T-helper 2 cell treated with Interferon-gamma antibody and Interleukin-4, amounts not matched to agents 5 μg/mL and 100 μg/mL, for 36 hours (primary cell): ENCODE data around the gene SMARCA2.

Experiments used
- DNase-seq: peaks from one replicate; pipeline ENCODE4 v3.0.0; 2021; ENCODE audit warnings: low spot score
- H3K27ac Mint-ChIP-seq: one replicate; pipeline ENCODE4 v1.8.0; 2021; ENCODE audit warnings: mild to moderate bottlenecking, mixed read lengths
- H3K27me3 Mint-ChIP-seq: one replicate; pipeline ENCODE4 v1.8.0; 2021; ENCODE audit warnings: low read depth, mixed read lengths
- H3K36me3 Mint-ChIP-seq: one replicate; pipeline ENCODE4 v1.8.0; 2021; ENCODE audit warnings: low read depth, mixed read lengths
- H3K4me1 Mint-ChIP-seq: one replicate; pipeline ENCODE4 v1.8.0; 2021; ENCODE audit warnings: low read depth, mixed read lengths
- H3K4me3 Mint-ChIP-seq: one replicate; pipeline ENCODE4 v1.8.0; 2022; ENCODE audit warnings: mild to moderate bottlenecking, moderate library complexity, mixed read lengths
- H3K9me3 Mint-ChIP-seq: one replicate; pipeline ENCODE4 v1.8.0; 2021; ENCODE audit warnings: mixed read lengths

The SMARCA2 gene

DNA sequence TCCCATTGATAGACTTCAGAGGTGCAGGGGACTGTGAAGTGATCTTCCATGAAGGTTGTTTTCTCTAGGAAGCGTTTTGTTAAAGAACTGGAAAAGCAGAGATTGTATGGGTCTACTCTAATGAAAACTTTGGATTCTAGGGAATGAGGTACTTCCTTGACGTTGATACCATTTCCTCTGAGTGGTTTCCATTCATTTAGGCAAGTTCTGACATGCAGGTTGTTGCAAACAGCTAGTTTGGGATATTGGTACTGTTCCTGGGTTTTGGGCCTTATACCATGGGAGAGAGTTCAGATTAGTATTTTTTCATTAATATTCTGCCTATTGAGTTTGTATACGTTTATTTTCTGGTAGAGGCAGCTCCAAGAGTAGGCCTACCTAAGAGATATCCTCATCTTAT lies 25.7 kb downstream of the SMARCA2 start:
- Mint-ChIP-seq H3K4me1 (peaks cover 34% of the 10 kb centered on the region), H3K36me3 (peaks cover 70% of the 10 kb centered on the region), H3K4me3 (no peak overlapping the region), H3K9me3 (no peaks in the 10 kb centered on the region), H3K27ac (no peak overlapping the region), H3K27me3 (no peaks in the 10 kb centered on the region)
- DNase-seq, result no peak

GRCh38 chr9:2041736-2042135 lies 26.6 kb downstream of the SMARCA2 start:
- Mint-ChIP-seq H3K4me3 (no peak overlapping the region), H3K27me3 (no peaks in the 10 kb centered on the region), H3K4me1 (peaks cover 28% of the 10 kb centered on the region), H3K9me3 (no peaks in the 10 kb centered on the region), H3K27ac (no peak overlapping the region), H3K36me3 (peaks cover 66% of the 10 kb centered on the region)
- no peak for DNase-seq

- H3K4me1 Mint-ChIP-seq, result peaks cover 25% of the 10 kb centered on the region
- DNase-seq, result no peak
- H3K36me3 Mint-ChIP-seq, result peaks cover 65% of the 10 kb centered on the region
- H3K27me3 Mint-ChIP-seq, result no peaks in the 10 kb centered on the region
- H3K9me3 Mint-ChIP-seq, result no peaks in the 10 kb centered on the region
- H3K27ac Mint-ChIP-seq, result no peak overlapping the region
- no peak overlapping the region for H3K4me3 Mint-ChIP-seq
These were observed 28.1 kb downstream of the SMARCA2 start for GRCh38 chr9:2043243-2043642.

GRCh38 chr9:2043881-2044462 lies 28.8 kb downstream of the SMARCA2 start:
- Mint-ChIP-seq H3K27me3 (no peaks in the 10 kb centered on the region), H3K4me3 (no peak overlapping the region), H3K36me3 (peaks cover 60% of the 10 kb centered on the region), H3K9me3 (no peaks in the 10 kb centered on the region), H3K4me1 (peaks cover 23% of the 10 kb centered on the region), H3K27ac (no peak overlapping the region)
- no peak for DNase-seq

DNA sequence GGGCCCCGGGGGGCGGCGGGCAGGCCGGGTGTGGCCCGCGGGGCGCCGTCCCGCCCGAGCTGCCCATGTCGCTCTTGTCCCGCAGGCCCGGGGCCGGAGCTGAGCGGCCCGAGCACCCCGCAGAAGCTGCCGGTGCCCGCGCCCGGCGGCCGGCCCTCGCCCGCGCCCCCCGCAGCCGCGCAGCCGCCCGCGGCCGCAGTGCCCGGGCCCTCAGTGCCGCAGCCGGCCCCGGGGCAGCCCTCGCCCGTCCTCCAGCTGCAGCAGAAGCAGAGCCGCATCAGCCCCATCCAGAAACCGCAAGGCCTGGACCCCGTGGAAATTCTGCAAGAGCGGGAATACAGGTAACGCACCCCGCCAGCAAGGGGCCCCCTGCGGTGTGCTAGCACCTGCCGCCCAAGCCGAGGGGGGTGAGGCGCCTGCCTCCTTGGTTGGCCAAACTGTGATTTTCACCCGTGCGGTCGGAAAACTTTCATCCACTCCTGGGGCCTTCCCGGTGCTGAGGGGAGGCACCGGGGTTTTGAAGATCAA lies 32.1 kb downstream of the SMARCA2 start:
- Mint-ChIP-seq H3K4me3 (no peak overlapping the region), H3K27ac (no peak overlapping the region), H3K27me3 (no peaks in the 10 kb centered on the region), H3K4me1 (peaks cover 20% of the 10 kb centered on the region), H3K36me3 (peaks cover 64% of the 10 kb centered on the region), H3K9me3 (no peaks in the 10 kb centered on the region)
- DNase-seq, result no peak

DNA sequence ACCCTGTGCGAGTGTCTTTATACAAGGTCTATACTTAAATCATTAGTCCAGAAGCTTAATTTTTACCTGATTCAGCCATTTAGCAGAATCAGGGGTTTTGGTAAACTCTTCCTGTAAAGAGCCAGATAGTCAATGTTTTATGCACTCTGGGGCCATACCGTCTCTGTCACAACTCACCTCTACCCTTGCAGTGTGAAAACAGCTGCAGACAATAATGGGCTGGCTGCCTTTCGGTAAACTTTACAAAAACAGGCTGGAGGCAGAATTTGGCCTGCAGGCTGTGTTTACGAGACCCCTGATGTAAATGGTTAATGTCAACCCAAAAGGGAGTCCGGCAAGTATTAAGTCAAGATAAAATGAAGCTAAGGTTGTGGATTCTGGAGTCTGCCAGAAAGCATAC lies 32.8 kb downstream of the SMARCA2 start:
- peaks cover 21% of the 10 kb centered on the region for H3K4me1 Mint-ChIP-seq
- no peak overlapping the region for H3K4me3 Mint-ChIP-seq
- peaks cover 59% of the 10 kb centered on the region for H3K36me3 Mint-ChIP-seq
- no peaks in the 10 kb centered on the region for H3K9me3 Mint-ChIP-seq
- DNase-seq, result no peak
- no peak overlapping the region for H3K27ac Mint-ChIP-seq
- no peaks in the 10 kb centered on the region for H3K27me3 Mint-ChIP-seq

DNA sequence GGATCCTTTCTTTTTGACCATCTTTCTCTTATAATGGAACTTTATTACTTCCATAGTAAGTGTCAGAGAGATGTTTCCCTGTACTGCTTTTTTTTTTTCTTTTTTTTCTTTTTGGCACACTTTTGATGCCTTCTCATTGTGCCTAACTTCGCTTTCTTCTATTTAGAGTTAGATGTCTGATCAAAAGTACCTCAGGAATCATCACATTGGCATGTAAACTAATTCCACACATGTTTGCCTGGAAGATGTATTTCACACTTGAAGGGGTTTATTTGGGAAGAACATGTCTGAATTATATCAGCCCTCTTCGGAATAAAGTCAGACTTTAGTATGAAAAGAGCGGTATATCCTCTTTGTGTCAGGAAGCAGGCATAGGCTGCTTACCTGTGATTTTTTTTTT lies 35.1 kb downstream of the SMARCA2 start:
- Mint-ChIP-seq H3K9me3 (no peaks in the 10 kb centered on the region), H3K4me3 (no peak overlapping the region), H3K27me3 (no peaks in the 10 kb centered on the region), H3K36me3 (peaks cover 54% of the 10 kb centered on the region), H3K4me1 (peaks cover 31% of the 10 kb centered on the region), H3K27ac (peak overlapping the region; percentile 13)
- no peak for DNase-seq

- peak; percentile 68 for DNase-seq
- H3K4me1 Mint-ChIP-seq, result peaks cover 31% of the 10 kb centered on the region
- peaks cover 67% of the 10 kb centered on the region for H3K36me3 Mint-ChIP-seq
- H3K27ac Mint-ChIP-seq, result peak overlapping the region; percentile 78
- peak overlapping the region; percentile 50 for H3K4me3 Mint-ChIP-seq
- no peaks in the 10 kb centered on the region for H3K9me3 Mint-ChIP-seq
- no peaks in the 10 kb centered on the region for H3K27me3 Mint-ChIP-seq
These were observed 39.0 kb downstream of the SMARCA2 start for GRCh38 chr9:2053883-2054845.

- peaks cover 68% of the 10 kb centered on the region for H3K36me3 Mint-ChIP-seq
- H3K27me3 Mint-ChIP-seq, result no peaks in the 10 kb centered on the region
- peaks cover 30% of the 10 kb centered on the region for H3K4me1 Mint-ChIP-seq
- H3K9me3 Mint-ChIP-seq, result no peaks in the 10 kb centered on the region
- no peak overlapping the region for H3K27ac Mint-ChIP-seq
- no peak for DNase-seq
- no peak overlapping the region for H3K4me3 Mint-ChIP-seq
These were observed 40.1 kb downstream of the SMARCA2 start for GRCh38 chr9:2055203-2055658.

DNA sequence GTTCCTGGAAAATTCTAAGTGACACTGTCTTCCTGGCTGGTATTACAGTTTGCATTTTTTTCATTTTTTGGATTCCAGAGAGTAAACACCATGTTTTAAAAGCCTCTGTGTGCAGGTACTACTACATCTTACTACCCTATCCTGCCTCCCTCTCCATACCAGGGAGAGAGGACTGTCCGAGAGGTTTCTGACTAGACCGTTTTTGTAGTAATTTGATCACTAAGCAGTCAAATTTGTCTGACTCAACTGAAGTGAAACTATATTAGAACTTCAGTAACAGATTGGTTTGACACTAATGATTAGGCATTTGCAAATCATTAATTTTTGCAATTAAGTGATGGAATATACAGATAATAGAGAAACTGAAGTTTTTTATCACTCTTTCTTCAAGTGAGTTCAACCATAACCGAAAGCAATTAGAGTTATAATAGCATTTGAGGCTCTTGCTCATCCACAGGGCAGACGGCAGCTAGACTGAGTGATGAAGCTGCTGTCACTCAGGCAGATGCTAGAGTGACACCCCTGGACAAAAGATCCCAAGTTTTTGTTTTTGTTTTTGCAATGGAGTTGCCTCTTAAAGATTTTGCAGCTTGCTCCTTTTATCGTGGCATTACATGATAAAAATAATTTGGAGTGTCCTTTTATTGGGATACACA lies 44.3 kb downstream of the SMARCA2 start:
- no peak overlapping the region for H3K4me3 Mint-ChIP-seq
- H3K9me3 Mint-ChIP-seq, result no peaks in the 10 kb centered on the region
- H3K27ac Mint-ChIP-seq, result no peak overlapping the region
- H3K4me1 Mint-ChIP-seq, result peaks cover 12% of the 10 kb centered on the region
- no peak for DNase-seq
- no peaks in the 10 kb centered on the region for H3K27me3 Mint-ChIP-seq
- peaks cover 78% of the 10 kb centered on the region for H3K36me3 Mint-ChIP-seq

DNA sequence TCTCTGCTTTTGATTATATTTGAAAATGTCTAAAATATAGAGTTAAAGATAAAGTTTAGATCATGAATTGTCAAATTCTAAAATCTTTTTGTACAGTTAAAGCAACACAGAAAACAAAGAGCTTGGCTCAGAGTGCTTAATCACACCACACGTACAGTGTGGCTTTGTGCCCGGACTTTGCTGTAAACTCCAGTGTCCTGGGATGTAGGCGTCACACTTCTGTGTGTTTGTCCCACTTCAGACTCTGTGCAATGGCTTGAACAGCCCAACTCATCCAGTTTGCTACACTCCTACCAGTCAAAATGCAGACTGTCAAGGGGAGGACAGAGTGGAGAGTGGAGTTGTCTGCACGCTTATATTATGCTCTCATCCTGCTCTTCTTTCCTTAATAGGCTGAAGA lies 45.3 kb downstream of the SMARCA2 start:
- no peak for DNase-seq
- Mint-ChIP-seq H3K27me3 (no peaks in the 10 kb centered on the region), H3K9me3 (no peaks in the 10 kb centered on the region), H3K4me1 (peaks cover 7% of the 10 kb centered on the region), H3K36me3 (peaks cover 75% of the 10 kb centered on the region), H3K27ac (no peak overlapping the region), H3K4me3 (no peak overlapping the region)

- Mint-ChIP-seq H3K27ac (no peak overlapping the region), H3K9me3 (no peaks in the 10 kb centered on the region), H3K36me3 (peaks cover 49% of the 10 kb centered on the region), H3K4me3 (no peak overlapping the region), H3K4me1 (peaks cover 2% of the 10 kb centered on the region), H3K27me3 (no peaks in the 10 kb centered on the region)
- DNase-seq, result no peak
These were observed 50.6 kb downstream of the SMARCA2 start for GRCh38 chr9:2065704-2066103.

DNA sequence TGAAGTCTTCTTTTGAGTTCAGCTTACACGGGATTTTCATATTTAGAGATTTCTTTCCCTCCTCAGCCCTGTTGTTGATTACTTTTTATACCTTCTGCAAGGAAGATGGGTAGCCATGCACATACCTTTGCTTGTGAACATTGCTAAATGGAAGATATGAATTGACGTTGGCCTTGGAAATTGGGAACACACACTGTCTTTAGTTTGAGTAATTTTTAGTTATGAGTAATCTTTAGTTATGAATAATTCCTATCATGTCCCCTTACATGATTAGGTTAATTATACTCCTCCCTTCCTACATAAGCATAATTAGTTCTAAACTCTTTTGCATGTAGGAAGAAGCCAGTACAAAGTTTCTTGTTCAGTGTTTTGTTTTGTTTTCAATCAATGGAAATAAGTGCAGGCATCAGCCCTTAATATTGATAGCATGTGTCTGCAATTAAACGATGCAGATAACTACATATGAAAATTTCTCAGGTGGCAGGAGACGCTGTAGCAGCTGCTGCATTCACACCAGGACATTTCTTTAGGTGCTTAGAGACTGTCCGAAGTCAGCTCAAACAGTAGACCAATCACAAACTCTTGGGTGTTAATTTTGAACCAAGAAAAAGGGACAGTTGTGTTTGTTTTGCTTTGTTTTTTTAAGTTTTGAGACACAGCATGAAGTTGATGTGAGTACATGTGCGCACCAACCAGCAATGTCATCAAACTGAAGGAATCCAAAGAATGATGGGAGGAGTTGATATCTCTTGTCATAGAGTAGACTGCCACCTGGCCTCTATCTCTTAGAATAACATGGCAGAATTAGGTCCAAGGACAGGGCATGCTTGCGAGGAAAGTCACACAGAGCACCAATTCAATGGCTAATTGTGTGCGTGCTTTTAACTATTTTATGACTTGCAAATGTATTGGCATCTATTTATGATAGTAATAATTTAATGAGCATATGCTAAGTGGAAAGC lies 51.4 kb downstream of the SMARCA2 start:
- DNase-seq, result no peak
- Mint-ChIP-seq H3K36me3 (peaks cover 46% of the 10 kb centered on the region), H3K9me3 (no peaks in the 10 kb centered on the region), H3K27me3 (no peaks in the 10 kb centered on the region), H3K4me3 (no peak overlapping the region), H3K27ac (no peak overlapping the region), H3K4me1 (peaks cover 2% of the 10 kb centered on the region)
